GM18909 (cell line): ENCODE results near the gene CRY1.
A peak's percentile ranks its signal among the peaks of the same experiment; 100 is the strongest.
"Not testable (repeated sequence)": the region's sequence is repeated elsewhere in the genome, so short reads cannot be mapped to it uniquely, and the experiment has no call there.

Experiments
- ATAC-seq: cut with Tn5 transposase; IDR thresholded peaks from one replicate; pipeline ENCODE4 v1.9.1; 2021; ENCODE audit warnings: mild to moderate bottlenecking; ENCODE audit not compliant: unreplicated experiment, poor library complexity

Gene CRY1

DNA sequence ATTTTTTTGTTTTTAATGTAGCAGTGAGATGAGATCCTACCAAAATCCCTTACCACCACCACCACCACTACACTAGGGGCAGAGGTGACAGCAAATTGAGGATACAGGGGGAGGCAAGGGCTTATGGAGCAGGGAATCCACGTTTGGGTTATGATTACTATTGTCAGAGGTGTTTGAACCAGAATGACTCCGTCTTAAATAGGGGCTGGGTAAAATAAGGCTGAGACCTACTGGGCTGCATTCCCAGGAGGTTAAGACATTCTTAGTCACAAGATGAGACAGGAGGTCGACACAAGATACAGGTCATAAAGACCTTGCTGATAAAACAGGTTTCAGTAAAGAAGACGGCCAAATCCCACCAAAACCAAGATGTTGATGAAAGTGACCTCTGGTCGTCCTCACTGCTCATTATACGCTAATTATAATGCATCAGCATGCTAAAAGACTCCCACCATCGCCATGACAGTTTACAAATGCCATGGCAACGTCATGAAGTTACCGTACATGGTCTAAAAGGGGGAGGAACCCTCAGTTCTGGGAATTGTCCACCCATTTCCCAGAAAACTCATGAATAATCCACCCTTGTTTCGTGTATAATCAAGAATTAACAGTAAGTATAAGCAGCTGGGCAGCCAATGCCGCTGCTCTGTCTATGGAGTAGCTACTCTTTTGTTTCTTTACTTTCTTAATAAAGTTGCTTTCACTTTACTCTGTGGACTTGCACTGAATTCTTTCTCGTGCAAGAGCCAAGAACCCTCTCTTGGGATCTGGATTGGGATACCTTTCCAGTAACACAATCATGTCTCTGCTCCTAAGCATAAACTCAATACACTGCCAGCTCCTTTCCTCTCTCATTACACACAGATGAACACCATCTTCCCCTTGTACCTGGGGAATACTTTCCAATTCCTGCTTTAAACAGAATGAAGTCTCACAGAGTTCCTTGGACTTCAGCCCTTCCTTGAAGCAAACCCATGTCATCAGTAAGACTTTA, 16.7 kb upstream of the CRY1 start:
- ATAC-seq = no peak

GRCh38 chr12:107108995-107109508, 15.7 kb upstream of the CRY1 start:
- ATAC-seq = no peak

- ATAC-seq = not testable (repeated sequence)
Measured at GRCh38 chr12:107108366-107108765, 15.0 kb upstream of the CRY1 start.

DNA sequence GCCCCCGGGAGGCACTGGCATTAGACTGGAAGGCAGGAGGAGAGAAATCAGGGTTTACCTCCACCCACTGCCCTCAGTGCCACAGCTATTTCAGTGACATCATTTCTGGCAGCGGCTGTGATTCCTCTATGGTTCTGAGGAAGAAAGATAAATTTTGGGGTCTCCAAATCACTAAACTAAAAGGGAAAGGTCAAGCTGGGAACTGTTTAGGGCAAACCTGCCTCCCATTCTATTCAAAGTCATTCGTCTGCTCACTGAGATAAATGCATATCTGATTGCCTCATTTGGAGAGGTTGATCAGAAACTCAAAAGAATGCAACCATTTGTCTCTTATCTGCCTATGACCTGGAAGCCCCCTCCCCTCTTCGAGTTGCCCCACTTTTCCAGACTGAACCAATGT, 14.0 kb upstream of the CRY1 start:
- no peak for ATAC-seq

DNA sequence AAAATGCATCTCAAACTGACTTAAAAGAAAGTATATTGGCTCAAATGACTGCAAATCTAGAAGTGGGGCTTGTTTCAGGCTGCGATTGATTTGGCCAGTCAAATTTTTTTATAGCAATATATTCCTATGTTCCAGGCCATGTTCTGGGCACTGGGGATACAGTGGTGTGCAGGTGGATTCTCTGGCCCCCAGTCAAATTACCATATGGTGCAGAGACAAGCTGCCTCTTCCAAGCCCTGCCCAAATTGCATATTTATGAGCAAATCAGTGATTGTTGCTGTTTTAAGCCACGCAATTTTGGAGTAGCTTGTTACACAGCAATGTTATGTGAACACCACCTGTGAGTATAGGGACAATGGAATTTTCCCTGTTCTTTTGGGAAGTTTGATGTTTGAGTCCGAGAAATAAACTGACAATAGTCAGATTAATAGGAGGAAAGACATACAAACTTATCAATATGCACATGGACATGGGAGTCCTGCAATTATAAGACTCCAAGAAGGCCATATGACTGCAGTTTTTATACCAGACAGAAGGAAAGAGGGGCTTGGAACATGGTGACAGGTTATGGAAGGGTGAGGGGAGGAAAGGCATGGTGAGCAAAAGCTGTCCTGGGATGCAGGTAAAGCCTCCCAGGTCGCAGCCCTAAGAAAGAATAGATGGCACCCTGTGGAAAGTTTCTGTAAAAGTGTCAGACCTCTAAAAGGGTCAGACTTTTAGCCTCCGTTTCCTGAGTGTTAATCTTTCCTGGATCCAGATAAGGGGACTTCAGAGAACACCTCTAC, 13.1 kb upstream of the CRY1 start:
- no peak for ATAC-seq

GRCh38 chr12:107105410-107105703, 12.0 kb upstream of the CRY1 start:
- ATAC-seq = no peak

GRCh38 chr12:107103516-107103915, 10.2 kb upstream of the CRY1 start:
- no peak for ATAC-seq

- no peak for ATAC-seq
Measured at GRCh38 chr12:107103097-107103496, 9.7 kb upstream of the CRY1 start.

DNA sequence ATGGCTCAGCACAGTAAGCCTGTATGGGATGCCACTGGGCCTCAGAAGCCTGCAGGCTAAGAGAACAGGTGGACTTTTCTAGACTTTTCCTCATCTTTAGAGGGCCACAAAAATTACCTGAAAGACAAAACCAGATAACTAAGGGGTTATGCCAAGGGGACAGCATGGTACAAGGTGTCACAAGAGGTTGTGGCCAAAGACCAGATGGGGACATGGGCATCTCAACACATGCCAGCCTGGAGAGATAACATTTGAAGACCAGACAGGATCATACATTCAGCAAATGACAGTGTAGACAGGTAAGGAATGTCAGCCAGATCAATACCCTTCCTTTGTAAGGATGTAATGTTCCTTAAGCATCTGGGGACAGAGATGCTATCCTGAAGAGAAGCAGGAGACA, 8.9 kb upstream of the CRY1 start:
- no peak for ATAC-seq

DNA sequence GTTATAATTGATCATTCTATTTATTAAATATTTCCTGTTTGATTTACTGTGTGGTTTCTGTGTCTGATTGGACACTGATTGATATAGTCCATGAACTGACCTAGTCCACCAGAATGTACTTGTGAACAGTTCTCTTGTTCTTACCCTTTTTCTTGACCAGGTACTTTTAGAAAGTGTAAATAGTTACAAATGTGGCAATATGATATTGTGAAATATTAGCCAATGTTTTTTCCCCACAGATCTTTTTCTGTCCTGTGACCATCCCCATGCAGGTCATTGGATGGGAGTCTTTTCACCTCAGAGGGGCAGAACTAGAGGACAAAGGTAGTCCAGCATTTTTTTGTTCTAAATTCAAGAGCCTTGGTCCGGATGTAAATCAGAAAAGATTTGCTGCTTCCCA, 8.3 kb upstream of the CRY1 start:
- ATAC-seq = no peak

DNA sequence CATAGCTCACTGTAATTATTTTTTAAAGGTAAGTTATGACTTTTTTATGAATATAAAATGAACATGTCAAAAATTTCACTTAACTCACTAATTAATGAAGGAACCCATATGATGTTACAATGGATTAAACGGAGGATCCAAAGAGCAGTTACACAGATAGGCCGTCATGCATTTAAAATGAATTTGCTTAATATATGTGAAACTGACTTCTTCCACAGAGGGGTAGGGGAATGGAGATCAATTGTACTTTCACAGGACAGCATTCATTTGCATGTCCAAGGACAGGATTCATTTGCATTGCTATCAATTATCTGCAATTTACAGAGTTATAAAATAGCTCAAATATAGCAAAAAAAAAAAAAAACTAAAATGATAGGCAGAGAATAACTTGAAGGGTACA, 6.6 kb upstream of the CRY1 start:
- ATAC-seq = no peak

DNA sequence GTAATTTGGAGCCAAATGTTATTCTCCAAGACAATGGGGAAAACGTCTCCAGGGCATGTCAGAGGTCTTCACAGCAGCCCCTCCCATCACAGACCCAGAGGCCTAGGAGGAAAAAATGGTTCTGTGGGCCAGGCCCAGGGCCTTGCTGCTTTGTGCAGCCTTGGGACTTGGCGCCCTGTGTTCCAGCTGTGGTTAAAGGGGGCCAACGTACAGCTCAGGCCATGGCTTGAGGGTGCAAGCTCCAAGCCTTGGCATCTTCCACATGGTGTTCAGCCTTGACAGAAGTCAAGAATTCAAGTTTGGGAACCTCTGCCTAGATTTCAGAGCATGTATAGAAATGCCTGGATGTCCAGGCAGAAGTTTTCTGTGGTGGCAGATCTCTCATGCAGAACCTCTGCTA, 3.2 kb upstream of the CRY1 start:
- ATAC-seq = no peak

DNA sequence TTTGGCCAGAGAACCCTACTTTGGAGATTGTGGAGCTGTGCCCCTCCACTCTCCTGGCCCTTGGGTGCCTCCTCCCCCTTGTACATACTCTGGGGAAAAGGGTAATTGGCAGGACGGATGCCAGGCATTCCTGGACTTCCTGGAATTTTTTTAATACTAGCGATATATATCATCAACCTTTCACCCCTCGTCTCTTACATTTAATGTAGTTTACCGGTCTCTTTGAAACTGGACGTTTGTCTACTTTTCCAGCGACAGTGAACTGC, 767 bp upstream of the CRY1 start:
- no peak for ATAC-seq

DNA sequence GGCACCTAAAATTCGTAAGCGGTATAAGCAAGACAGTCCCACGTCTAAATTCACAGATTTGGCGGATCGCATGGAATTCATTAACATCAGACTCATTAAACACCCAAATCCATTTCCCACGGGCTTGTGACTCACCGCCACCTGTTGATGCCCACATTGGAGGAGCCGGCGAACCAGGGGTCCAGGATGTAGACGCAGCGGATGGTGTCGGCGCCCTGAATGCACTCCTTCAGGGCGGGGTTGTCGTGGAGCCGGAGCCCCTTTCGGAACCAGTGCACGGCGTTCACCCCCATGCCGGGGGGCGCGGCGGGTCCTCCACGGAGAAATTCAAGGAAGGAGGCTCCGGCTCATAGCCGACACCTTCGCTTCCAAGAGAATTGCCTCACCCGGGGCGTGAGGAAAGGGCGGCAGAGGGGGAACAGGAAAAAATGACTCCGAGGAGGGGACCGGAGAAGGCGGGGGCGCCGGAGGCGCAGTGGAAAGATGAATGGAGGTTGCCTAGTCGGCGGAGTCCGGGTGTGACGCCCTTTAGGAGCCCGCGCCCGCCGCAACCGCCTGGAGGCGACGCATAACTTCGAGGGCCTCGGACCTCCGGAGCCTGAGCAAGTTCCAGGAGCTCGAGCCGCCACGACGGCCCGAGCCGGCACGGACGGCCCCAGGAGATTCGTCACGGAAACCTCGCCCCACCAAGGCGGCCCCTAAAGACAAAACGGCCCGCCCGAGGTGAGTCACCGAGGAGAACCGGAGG, 506 bp downstream of the CRY1 start:
- peak; percentile 22 for ATAC-seq

- no peak for ATAC-seq
Measured at GRCh38 chr12:107091989-107092641, 1.2 kb downstream of the CRY1 start.

- ATAC-seq = no peak
Measured at GRCh38 chr12:107091381-107091780, 2.0 kb downstream of the CRY1 start.

GRCh38 chr12:107090711-107091110, 2.6 kb downstream of the CRY1 start:
- ATAC-seq = no peak

DNA sequence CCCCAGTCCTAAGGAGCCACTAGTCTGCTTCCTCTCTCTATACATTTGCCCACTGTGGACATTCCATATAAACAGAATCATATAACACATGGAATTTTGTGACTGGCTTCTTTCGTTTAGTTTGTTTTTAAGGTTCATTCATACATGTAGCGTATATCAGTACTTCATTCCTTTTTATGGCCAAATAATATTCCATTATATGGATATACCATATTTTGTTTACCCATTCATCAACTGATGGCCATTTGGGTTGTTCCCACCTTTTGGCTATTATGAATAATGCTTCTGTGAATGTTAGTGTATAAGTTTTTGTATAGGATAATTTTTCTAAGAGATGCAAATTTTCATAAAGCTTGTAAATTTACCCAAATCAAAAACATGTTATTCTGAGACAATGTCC, 4.4 kb downstream of the CRY1 start:
- no peak for ATAC-seq

DNA sequence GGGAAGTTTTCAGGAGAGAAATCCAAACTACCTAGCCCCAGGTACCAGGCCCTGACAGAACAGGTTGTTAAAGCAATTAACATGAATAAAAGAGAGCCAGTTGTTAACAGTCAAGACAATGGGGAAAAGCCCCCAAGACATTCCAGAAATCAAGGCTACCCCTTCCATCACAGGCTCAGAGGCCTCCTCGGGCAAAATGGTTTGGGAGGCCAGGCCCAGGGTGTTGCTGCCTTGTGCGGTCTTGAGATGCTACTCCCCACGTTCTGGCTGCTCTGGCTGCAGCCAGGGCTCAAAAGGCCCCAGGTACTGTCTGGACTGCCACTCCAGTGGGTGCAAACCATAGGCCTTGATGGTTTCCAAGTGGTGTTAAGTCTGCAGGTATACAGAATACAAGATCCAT, 7.0 kb downstream of the CRY1 start:
- no peak for ATAC-seq

DNA sequence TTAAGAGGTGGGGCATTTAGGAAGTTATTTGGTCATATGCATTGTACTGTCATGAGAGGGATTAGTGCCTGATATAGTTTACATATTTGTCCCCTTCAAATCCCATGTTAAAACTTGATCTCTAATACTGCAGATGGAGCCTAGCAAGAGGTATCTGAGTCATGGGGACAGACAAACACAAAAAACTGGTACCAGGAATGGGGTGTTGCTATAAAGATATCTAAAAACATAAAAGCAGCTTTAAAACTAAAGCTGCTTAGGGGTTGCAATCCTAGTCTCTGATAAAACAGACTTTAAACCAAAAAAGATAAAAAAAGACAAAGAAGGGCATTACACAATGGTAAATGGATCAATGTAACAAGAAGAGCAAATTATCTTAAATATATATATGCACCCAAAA, 11.6 kb downstream of the CRY1 start:
- ATAC-seq = no peak
